Measurements from ENCODE around the gene IQGAP2.

Gene IQGAP2

GRCh38 chr5:76716456-76717157 is 313.5 kb downstream of the IQGAP2 start:
- H3K4me3 ChIP-seq (ENCODE audit: low read depth, low read length) = peak overlapping the region; percentile 81
- no peak overlapping the region for H3K27ac ChIP-seq (ENCODE audit: low read depth, low read length)
- H3K4me1 ChIP-seq (ENCODE audit: control insufficient read depth, insufficient read depth, low read length, unreplicated experiment) = peaks cover 17% of the 10 kb centered on the region
- no peaks in the 10 kb centered on the region for H3K36me3 ChIP-seq (ENCODE audit: insufficient read depth, low read length)
- no peaks in the 10 kb centered on the region for H3K27me3 ChIP-seq (ENCODE audit: insufficient read depth, low read length)
- peak overlapping the region; percentile 82 for H2AFZ ChIP-seq (ENCODE audit: low read length, unreplicated experiment)
- H3K79me2 ChIP-seq (ENCODE audit: control insufficient read depth, insufficient read depth, low read length, unreplicated experiment) = peaks cover 25% of the 10 kb centered on the region

- Histone ChIP-seq H2AFZ (ENCODE audit: low read length, unreplicated experiment) (peak overlapping the region; percentile 82), H3K4me3 (ENCODE audit: low read depth, low read length) (peak overlapping the region; percentile 81)
Measured at GRCh38 chr5:76717222-76718083, 314.4 kb downstream of the IQGAP2 start.

GRCh38 chr5:76718381-76718832 is 315.3 kb downstream of the IQGAP2 start:
- Histone ChIP-seq H3K27ac (ENCODE audit: low read depth, low read length) (no peak overlapping the region), H3K4me1 (ENCODE audit: control insufficient read depth, insufficient read depth, low read length, unreplicated experiment) (peaks cover 17% of the 10 kb centered on the region), H3K4me3 (ENCODE audit: low read depth, low read length) (peak overlapping the region; percentile 81), H3K79me2 (ENCODE audit: control insufficient read depth, insufficient read depth, low read length, unreplicated experiment) (peaks cover 40% of the 10 kb centered on the region), H3K36me3 (ENCODE audit: insufficient read depth, low read length) (no peaks in the 10 kb centered on the region), H2AFZ (ENCODE audit: low read length, unreplicated experiment) (no peak overlapping the region), H3K27me3 (ENCODE audit: insufficient read depth, low read length) (no peaks in the 10 kb centered on the region)

More at GRCh38 chr5:76717222-76718083, 314.4 kb downstream of the IQGAP2 start:
- H3K27me3 ChIP-seq (ENCODE audit: insufficient read depth, low read length) = no peaks in the 10 kb centered on the region
- no peak overlapping the region for H3K27ac ChIP-seq (ENCODE audit: low read depth, low read length)
- peaks cover 33% of the 10 kb centered on the region for H3K79me2 ChIP-seq (ENCODE audit: control insufficient read depth, insufficient read depth, low read length, unreplicated experiment)
- peaks cover 17% of the 10 kb centered on the region for H3K4me1 ChIP-seq (ENCODE audit: control insufficient read depth, insufficient read depth, low read length, unreplicated experiment)
- H3K36me3 ChIP-seq (ENCODE audit: insufficient read depth, low read length) = no peaks in the 10 kb centered on the region

GRCh38 chr5:76718880-76719279 is 315.8 kb downstream of the IQGAP2 start:
- H3K4me3 ChIP-seq (ENCODE audit: low read depth, low read length) = no peak overlapping the region
- H3K79me2 ChIP-seq (ENCODE audit: control insufficient read depth, insufficient read depth, low read length, unreplicated experiment) = peaks cover 42% of the 10 kb centered on the region
- no peaks in the 10 kb centered on the region for H3K36me3 ChIP-seq (ENCODE audit: insufficient read depth, low read length)
- no peak overlapping the region for H2AFZ ChIP-seq (ENCODE audit: low read length, unreplicated experiment)
- H3K27ac ChIP-seq (ENCODE audit: low read depth, low read length) = no peak overlapping the region
- H3K27me3 ChIP-seq (ENCODE audit: insufficient read depth, low read length) = no peaks in the 10 kb centered on the region
- peaks cover 17% of the 10 kb centered on the region for H3K4me1 ChIP-seq (ENCODE audit: control insufficient read depth, insufficient read depth, low read length, unreplicated experiment)

- H3K27me3 ChIP-seq (ENCODE audit: insufficient read depth, low read length) = no peaks in the 10 kb centered on the region
- H3K79me2 ChIP-seq (ENCODE audit: control insufficient read depth, insufficient read depth, low read length, unreplicated experiment) = peaks cover 49% of the 10 kb centered on the region
- H3K4me3 ChIP-seq (ENCODE audit: low read depth, low read length) = no peak overlapping the region
- no peak overlapping the region for H2AFZ ChIP-seq (ENCODE audit: low read length, unreplicated experiment)
- no peak overlapping the region for H3K27ac ChIP-seq (ENCODE audit: low read depth, low read length)
- peaks cover 26% of the 10 kb centered on the region for H3K4me1 ChIP-seq (ENCODE audit: control insufficient read depth, insufficient read depth, low read length, unreplicated experiment)
- H3K36me3 ChIP-seq (ENCODE audit: insufficient read depth, low read length) = no peaks in the 10 kb centered on the region
Measured at GRCh38 chr5:76720988-76721569, 318.0 kb downstream of the IQGAP2 start.

- no peak overlapping the region for H2AFZ ChIP-seq (ENCODE audit: low read length, unreplicated experiment)
- H3K4me1 ChIP-seq (ENCODE audit: control insufficient read depth, insufficient read depth, low read length, unreplicated experiment) = peaks cover 14% of the 10 kb centered on the region
- H3K27me3 ChIP-seq (ENCODE audit: insufficient read depth, low read length) = no peaks in the 10 kb centered on the region
- H3K79me2 ChIP-seq (ENCODE audit: control insufficient read depth, insufficient read depth, low read length, unreplicated experiment) = peaks cover 34% of the 10 kb centered on the region
- H3K27ac ChIP-seq (ENCODE audit: low read depth, low read length) = no peak overlapping the region
- no peak overlapping the region for H3K4me3 ChIP-seq (ENCODE audit: low read depth, low read length)
- peaks cover 2% of the 10 kb centered on the region; the same call in 1 of the 2 replicates for H3K36me3 ChIP-seq (ENCODE audit: insufficient read depth, low read length)
Measured at GRCh38 chr5:76723266-76723665, 320.2 kb downstream of the IQGAP2 start.

GRCh38 chr5:76723906-76724305 is 320.8 kb downstream of the IQGAP2 start:
- H3K79me2 ChIP-seq (ENCODE audit: control insufficient read depth, insufficient read depth, low read length, unreplicated experiment) = peaks cover 28% of the 10 kb centered on the region

GRCh38 chr5:76724871-76725270 is 321.8 kb downstream of the IQGAP2 start:
- Histone ChIP-seq H3K27me3 (ENCODE audit: insufficient read depth, low read length) (no peaks in the 10 kb centered on the region), H3K4me3 (ENCODE audit: low read depth, low read length) (peak overlapping the region; percentile 15; the same call in 1 of the 2 replicates), H3K27ac (ENCODE audit: low read depth, low read length) (peak overlapping the region; percentile 51), H3K4me1 (ENCODE audit: control insufficient read depth, insufficient read depth, low read length, unreplicated experiment) (peaks cover 9% of the 10 kb centered on the region), H2AFZ (ENCODE audit: low read length, unreplicated experiment) (no peak overlapping the region), H3K36me3 (ENCODE audit: insufficient read depth, low read length) (peaks cover 13% of the 10 kb centered on the region; the same call in 1 of the 2 replicates), H3K79me2 (ENCODE audit: control insufficient read depth, insufficient read depth, low read length, unreplicated experiment) (peaks cover 24% of the 10 kb centered on the region)

More at GRCh38 chr5:76723906-76724305, 320.8 kb downstream of the IQGAP2 start:
- no peak overlapping the region for H2AFZ ChIP-seq (ENCODE audit: low read length, unreplicated experiment)
- no peak overlapping the region for H3K4me3 ChIP-seq (ENCODE audit: low read depth, low read length)
- H3K36me3 ChIP-seq (ENCODE audit: insufficient read depth, low read length) = peaks cover 4% of the 10 kb centered on the region; the same call in 1 of the 2 replicates
- H3K27me3 ChIP-seq (ENCODE audit: insufficient read depth, low read length) = no peaks in the 10 kb centered on the region
- H3K27ac ChIP-seq (ENCODE audit: low read depth, low read length) = no peak overlapping the region
- H3K4me1 ChIP-seq (ENCODE audit: control insufficient read depth, insufficient read depth, low read length, unreplicated experiment) = peaks cover 9% of the 10 kb centered on the region

GRCh38 chr5:76728965-76729364 is 325.9 kb downstream of the IQGAP2 start:
- peaks cover 30% of the 10 kb centered on the region for H3K36me3 ChIP-seq (ENCODE audit: insufficient read depth, low read length)
- no peak overlapping the region for H3K27ac ChIP-seq (ENCODE audit: low read depth, low read length)
- no peak overlapping the region for H3K4me3 ChIP-seq (ENCODE audit: low read depth, low read length)
- peaks cover 9% of the 10 kb centered on the region for H3K4me1 ChIP-seq (ENCODE audit: control insufficient read depth, insufficient read depth, low read length, unreplicated experiment)
- no peak overlapping the region for H2AFZ ChIP-seq (ENCODE audit: low read length, unreplicated experiment)
- peaks cover 12% of the 10 kb centered on the region for H3K79me2 ChIP-seq (ENCODE audit: control insufficient read depth, insufficient read depth, low read length, unreplicated experiment)
- H3K27me3 ChIP-seq (ENCODE audit: insufficient read depth, low read length) = no peaks in the 10 kb centered on the region

Data from ACC112 (cell line).